Measurements from ENCODE around the gene RRM1.
A peak's percentile ranks its signal among the peaks of the same experiment; 100 is the strongest.

The RRM1 gene

DNA sequence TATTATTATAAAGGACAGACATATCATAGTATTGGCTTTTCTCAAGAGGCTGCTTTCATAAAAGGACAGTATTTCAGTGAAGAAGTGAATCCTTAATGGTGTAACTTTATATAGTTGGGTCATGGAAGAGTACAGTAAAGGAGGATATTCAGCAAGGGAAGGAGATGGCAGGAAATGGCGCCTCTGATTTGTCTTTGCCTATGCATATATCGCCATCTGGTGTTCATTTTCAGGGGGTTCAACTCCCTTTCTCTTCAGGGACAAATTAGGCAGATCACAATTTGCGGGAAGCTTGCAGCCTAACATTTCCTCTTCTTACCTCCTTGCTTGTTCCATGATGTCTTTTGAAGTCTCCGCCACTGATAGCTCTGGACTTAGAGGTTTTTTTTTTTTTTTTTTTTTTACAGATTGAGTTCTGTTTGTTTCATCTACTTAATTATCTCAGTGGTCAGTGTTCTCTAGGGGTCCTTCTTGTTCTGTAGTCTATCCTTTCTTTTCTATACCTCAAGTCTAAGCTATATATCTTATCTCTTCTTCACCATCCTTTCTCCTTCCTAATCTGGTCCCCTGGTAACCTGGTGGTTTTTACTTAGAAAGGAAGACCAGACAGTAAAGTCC is 21.8 kb upstream of the RRM1 start:
- no peak overlapping the region for H3K4me3 ChIP-seq
- peak overlapping the region in 4 of 21 experiments; percentile 2 to 27 (median 14) for H3K27ac ChIP-seq

DNA sequence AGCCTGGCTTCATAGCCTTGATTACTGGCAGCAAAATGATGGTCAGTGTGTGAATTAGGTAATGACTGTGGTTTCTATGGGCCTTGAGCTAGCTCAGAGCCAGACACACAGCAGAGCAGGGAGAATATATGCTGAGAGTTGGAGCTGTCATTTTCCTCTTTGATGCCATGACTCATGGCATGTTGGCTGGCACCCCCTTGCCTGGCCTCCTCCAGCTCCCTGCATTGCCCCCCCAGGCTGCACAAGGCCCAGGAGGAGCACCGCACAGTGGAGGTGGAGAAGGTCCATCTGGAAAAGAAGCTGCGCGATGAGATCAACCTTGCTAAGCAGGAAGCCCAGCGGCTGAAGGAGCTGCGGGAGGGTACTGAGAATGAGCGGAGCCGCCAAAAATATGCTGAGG is 20.3 kb upstream of the RRM1 start:
- no peak overlapping the region for H3K4me3 ChIP-seq
- no peak overlapping the region for H3K27ac ChIP-seq

DNA sequence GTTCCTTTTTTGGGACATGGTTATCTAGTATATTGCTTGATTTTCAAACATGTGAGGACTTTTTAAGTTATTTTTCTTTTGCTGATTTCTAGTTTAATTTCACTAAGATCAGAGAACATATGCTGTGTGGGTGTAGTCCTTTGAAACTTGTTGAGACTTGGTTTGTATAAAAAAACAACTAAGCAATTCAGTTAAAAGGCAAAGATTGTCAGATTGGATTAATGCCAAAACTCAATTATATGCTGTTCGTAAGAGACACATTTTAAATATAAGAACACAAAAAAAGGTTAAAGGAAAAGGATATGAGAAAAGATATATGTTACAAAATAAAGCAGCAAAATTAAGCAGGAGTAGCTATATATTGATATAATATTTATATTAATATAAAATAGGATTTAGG is 17.8 kb upstream of the RRM1 start:
- H3K27ac ChIP-seq, result no peak overlapping the region
- H3K4me3 ChIP-seq, result no peak overlapping the region

DNA sequence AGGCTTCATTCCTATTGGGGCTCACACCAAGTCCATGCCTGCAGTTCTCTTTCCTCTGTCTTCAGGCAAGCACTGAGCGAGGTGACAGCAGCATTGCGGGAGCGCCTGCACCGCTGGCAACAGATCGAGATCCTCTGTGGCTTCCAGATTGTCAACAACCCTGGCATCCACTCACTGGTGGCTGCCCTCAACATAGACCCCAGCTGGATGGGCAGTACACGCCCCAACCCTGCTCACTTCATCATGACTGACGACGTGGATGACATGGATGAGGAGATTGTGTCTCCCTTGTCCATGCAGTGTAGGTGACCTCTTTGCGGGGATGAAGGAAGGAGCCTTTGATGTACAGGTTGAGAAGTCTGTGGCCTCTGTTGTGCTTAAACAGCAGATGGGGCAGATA is 11.4 kb upstream of the RRM1 start:
- H3K27ac ChIP-seq, result no peak overlapping the region
- H3K4me3 ChIP-seq, result no peak overlapping the region

DNA sequence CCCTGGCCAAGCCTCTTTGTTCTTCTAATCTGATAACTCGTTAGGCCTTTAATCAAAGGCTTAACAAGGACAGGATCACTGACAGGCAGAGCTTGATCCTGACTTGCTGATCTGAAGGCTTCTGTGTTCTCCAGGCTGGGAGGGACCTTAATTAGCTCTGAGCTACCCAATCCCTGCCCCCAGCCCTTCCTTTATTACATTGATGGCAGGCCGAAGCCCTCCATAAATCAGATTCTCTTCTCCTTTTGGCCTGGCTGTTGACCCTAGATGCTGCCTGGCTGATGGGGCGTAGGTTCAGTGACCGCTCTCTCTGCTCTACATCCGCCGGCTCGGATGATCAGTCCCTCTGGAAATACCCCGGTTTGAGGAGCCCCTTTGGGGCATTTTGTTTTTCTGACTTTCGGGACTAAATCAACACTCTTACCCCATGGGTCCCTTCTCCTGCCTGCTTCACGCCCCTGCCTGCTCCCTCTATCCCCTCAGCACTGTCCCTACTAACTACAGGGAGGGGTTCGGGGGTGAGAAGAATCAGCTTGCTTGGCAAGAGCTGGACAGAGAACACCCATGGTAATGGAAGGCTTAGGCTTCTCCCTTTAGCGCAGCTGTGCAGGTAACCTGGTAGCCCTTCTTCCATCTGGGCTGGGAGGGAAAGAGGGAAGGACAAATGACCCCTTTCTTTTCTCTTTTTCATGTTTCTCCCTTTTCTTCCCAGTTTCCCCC is 10.0 kb upstream of the RRM1 start:
- no peak overlapping the region for H3K4me3 ChIP-seq
- no peak overlapping the region for H3K27ac ChIP-seq

DNA sequence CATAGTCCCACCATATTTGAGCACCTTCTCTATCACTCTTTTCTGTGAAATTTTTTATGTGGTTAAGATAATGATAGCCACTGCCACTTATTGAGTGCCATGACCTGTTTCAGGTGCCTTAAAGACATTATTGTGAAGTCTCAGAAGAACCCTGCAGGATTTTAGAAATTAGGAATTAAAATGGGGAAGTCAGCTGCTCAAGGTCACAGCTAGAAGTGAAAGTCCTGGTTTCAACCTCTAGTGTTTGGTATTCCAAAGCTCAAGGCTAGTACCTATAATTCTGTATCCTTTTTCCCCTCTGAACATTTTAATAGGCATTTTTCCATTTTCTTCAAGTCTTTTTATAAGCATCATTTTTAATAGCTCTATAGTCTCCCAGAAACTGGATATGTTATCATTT is 9.0 kb upstream of the RRM1 start:
- H3K27ac ChIP-seq, result no peak overlapping the region
- H3K4me3 ChIP-seq, result no peak overlapping the region

DNA sequence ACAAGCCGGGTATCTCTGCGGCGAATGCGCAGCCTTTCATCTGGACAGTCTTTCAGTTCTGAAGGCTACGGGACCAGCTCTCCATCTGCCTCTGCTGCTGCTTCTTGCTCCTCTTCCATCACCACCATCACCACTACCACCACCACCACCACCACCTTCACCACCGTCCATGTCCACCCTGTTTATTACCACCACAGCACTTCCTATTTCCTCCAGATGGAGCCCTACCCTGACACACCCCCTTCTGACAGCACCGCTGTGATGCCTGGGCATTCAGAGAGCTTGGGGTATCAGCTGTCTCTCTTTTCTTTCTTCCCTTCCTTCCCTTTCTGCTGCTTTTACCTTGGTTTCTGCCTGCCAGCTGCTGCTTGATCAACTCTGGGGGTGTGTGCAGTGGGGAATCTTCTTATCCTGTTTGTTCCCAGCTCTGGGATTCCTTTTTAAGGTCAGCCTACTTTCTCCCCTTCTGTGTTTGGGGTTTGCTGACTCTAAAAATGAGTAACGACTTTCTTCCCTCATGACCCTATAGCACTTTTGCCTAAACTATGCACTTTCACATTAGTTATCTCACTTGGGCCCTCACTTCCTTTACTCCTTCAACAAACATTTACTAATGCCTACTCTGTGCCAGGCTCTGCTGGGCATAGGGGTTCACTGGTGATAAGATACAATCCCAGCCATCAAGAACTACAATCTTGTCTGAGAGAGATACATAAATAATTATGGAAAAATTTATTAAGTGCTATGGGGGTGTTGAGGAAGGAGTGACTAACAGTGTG is 7.8 kb upstream of the RRM1 start:
- no peak overlapping the region for H3K27ac ChIP-seq
- no peak overlapping the region for H3K4me3 ChIP-seq

DNA sequence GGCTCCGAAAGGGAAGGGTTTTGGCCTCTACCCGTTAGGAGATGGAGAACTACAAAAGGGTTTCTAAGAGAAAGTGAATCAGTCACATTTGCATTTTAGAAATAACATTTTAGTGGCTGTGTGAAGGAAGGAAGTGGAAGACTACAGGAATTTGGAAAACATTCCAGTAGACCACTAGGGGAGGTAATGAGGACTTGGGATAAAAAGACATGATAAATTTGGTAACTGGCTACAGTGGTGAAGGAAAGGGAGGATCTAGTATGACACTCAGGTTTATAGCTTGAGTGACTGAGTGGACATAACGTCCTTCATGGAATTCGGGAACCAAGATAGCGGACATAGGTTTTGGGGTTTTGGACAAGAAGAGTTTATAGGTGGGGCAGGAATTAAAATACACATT is 7.0 kb upstream of the RRM1 start:
- Histone ChIP-seq H3K4me3 (no peak overlapping the region), H3K27ac (no peak overlapping the region)

DNA sequence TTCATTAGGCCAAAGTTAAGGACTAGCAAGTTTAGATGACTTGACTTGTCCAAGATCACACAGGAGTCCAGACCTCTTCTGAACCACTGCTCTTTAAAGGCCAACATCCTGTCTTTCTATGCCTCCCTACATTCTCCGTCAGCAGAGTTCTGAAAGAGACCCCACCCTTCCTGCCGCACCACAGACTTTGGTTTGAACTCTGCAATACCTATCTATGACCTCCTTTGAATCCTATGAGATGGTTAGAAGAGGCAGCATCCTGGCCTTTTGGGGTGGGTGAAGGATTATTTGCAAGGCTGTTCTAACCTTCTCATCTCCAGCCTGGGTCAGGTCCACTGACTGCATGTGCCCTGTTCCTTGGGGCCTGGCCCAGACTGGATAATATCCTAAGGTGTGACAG is 4.3 kb upstream of the RRM1 start:
- no peak overlapping the region for H3K4me3 ChIP-seq
- H3K27ac ChIP-seq, result peak overlapping the region in 2 of 21 experiments; percentile 20 to 61

DNA sequence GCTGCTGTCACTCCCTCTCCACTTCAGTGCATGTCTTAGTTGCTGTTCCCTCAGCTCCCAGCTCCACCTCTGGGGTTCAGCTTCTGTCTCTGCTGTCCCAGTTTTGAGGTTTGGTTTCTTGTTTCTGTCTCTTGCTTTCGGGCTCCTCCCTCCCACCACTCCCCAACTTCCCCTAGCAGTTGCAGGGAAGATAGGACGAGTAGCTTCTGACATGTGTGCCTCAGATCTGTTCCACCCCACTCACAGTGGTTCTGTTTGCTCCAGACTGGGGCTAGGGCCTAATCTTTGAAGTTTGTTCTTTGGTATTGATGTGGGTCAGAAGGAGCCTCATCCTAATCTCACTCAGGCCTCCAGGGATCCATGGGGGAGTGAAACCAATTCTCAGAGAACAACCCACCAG is 2.6 kb upstream of the RRM1 start:
- Histone ChIP-seq H3K4me3 (no peak overlapping the region), H3K27ac (peak overlapping the region in 3 of 21 experiments; percentile 8 to 58 (median 10))

DNA sequence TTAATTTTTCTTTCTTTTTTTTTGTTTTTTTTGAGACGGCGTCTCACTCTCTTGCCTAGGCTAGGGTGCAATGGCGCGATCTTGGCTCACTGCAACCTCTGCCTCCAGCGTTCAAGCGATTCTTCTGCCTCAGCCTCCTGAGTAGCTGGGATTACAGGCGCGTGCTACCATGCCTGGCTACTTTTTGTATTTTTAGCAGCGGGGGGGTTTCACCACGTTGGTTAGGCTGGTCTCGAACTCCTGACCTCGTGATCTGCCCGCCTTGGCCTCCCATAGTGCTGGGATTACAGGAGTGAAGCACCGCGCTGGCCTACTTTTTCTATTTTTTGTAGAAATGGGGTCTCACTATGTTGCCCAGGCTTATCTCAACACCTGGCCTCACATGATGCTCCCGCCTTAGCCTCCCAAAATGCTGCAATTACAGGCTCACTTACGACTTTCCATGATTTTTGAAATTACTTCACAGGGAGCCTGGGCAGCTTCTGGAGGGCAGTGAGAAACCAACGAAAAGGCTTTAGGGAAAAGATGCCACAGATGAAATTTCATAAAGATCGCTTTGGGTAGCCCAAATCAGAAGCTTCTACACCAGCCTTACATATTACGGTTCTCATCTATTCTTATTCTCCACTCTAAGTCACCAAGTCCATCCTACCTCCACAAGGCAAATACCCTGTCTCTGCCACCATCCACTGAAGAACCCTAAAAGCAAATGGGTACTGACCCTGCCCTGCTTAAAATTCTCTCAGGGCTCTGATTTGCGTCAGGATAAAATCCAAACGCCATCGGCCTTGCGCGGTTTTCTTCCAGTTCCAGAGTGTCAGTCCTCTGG is 866 bp upstream of the RRM1 start:
- H3K4me3 ChIP-seq, result peak overlapping the region; percentile 67 to 94 (median 75)
- H3K27ac ChIP-seq, result peak overlapping the region; percentile 63 to 99 (median 94)

DNA sequence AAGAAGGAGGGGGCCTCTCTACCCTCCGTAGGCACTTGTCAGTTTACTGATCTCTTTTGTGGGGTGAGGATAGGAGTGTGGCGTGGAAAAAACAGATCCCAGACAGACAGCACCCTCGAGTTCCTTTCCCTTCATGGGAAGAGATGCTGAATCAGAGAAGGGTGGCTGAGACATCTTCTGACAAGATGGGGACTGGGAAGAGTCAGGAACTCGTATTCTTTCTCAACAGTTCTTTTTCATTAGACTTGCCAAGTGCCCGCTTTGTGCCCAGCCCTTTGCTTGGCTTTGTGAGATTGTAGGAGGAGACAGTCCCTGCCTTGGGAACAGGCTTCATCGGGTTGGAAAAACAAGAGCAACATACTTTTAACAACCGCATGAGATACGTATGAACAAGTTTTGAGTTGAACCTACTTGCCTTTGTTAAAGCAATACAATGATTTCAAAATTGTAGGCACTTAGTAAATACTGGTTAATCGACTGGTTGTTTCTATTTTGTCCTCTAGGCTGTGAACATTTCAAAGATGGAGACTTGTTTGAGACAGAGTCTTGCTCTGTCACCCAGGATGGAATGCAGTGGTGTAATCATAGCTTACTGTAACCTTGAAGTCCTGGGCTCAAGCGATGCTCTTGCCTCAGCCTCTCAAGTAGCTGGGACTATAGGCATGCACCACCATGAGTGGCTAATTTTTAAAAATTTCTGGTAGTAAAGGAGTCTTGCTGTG is 1.1 kb downstream of the RRM1 start:
- H3K27ac ChIP-seq, result peak overlapping the region in 20 of 21 experiments; percentile 71 to 99 (median 94)

DNA sequence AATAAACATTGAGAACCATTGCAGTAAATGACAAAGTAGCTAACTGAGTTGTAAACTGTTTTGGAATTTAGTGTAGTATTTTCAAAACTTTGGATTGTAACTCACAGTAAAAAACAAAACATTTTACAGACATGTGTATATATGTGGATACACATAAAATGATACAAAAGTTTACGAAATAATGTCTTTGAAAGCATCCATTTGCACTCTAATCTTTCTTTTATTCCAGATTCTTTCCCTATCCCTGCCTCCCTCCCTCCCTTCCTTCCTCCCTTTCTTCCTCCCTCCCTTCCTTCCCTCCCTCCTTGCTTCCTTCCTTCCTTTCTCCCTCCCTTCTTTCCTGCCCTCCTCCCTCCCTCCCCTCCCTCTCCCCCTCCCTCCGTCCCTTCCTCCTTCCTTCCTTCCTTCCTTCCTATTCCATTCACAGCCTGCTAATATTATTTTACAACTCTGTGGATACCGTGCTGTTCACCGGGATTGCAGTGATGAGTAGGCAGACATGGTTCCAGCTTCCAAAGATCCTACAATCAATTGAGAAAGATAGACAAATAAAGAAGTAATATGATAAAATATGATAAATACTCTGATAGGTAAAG is 3.5 kb downstream of the RRM1 start:
- no peak overlapping the region for H3K27ac ChIP-seq
- H3K4me3 ChIP-seq, result no peak overlapping the region

More for the DNA sequence above, 1.1 kb downstream of the RRM1 start:
- H3K4me3 ChIP-seq, result peak overlapping the region; percentile 67 to 94 (median 75)

DNA sequence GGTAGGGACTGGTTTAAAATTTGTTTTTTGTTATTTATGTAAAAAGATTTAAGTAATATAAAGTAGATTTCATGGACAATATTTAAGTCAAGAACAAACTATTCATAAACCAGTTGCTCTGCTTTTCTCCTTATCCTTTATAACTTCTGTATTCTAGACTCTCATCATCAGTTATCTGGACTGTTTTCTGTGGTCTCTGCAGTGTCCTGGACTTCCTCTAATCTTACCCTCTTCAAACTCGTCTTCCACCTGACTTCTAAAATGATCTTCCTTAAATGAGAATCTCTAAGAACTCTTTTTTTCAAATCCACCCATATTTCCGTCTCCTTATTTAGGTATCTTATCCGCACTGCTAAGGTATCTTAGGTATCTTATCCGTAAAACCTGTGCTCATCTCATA is 8.1 kb downstream of the RRM1 start:
- Histone ChIP-seq H3K27ac (no peak overlapping the region), H3K4me3 (no peak overlapping the region)

DNA sequence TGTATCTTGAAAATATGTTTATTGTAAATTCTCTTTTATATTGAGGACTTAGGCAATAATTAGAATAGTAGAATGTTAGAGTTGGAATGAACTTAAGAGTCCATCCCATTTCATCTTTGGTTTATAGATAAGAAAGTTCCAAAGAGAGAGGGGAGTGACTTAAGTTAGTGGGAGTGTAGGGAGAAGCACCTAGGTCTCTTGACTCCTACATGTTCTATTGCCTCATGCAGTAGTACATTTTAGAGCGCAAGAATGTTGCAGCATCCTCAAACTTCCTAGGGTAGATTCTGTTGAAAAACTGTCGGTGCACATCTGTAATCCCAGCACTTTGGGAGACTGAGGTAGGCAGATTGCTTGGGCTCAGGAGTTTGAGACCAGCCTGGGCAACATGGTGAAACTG is 8.7 kb downstream of the RRM1 start:
- no peak overlapping the region for H3K4me3 ChIP-seq
- H3K27ac ChIP-seq, result no peak overlapping the region

DNA sequence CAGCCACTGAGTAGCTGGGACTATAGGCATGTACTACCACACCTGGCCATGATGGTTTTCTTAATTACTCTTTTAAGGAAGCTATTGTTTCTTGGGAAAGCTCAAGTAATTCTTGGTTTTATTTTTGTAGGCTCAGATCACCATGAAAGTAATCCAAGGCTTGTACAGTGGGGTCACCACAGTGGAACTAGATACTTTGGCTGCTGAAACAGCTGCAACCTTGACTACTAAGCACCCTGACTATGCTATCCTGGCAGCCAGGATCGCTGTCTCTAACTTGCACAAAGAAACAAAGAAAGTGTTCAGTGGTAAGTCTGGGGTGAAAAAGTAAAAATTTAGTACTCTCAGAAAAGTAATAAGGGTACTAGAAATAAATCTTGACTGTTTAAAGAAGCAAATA is 11.3 kb downstream of the RRM1 start:
- no peak overlapping the region for H3K27ac ChIP-seq
- H3K4me3 ChIP-seq, result no peak overlapping the region

DNA sequence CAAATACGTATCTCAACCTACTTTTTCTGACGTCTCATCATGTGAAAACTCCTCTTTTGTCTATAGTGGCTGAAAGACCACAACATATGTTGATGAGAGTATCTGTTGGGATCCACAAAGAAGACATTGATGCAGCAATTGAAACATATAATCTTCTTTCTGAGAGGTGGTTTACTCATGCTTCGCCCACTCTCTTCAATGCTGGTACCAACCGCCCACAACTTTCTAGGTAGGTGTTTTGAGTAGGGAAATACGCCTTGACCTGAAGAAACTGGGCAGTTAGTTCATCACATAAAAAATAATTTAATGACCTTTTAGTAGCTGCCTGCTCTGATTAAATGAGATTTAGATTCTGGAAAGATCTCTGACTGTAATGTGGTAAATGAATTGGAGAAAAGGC is 17.2 kb downstream of the RRM1 start:
- no peak overlapping the region for H3K4me3 ChIP-seq
- no peak overlapping the region for H3K27ac ChIP-seq

DNA sequence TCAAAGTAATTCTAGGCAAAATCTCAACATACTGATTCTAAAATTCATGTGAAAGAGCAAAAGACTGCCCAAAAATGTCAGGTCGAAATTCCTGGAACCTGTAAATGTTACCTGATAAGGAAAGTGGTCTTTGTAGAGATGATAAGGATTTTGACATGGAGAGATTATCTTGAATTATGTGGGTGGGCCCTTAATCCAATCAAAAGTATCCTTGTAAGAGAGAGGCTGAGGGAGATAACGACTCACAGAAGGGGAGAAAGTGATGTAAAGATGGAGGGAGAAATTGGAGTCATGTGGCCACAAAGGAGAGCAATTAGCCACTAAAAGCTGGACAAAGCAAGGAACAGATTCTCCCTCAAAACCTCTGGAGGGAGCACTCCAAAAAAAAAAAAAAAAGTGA is 20.5 kb downstream of the RRM1 start:
- no peak overlapping the region for H3K4me3 ChIP-seq
- H3K27ac ChIP-seq, result no peak overlapping the region

DNA sequence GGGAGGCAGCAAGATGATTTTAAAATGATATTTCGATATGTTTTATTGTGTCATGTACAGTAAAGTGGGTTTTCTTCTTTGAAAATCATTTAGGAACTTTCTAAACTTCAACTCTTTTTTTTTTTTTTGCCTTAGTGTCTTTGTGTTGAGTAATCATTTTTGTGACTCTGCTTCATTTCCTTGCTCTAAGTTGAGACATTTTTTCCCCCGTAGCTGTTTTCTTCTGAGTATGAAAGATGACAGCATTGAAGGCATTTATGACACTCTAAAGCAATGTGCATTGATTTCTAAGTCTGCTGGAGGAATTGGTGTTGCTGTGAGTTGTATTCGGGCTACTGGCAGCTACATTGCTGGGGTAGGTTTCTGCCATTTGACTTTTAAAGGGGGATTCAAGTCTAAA is 23.5 kb downstream of the RRM1 start:
- Histone ChIP-seq H3K4me3 (no peak overlapping the region), H3K27ac (no peak overlapping the region)

Data from skin epidermis (tissue), 12 donors.